HEK293T (cell line): ENCODE measurements around the gene GABARAP.

Experiments used
- CTCF ChIA-PET: fragments of 350-600 bp; formaldehyde crosslinking; extraction: SDS; loops from one replicate; lab custom pipeline; 2021; ENCODE audit warnings: antibody characterized with exemption, inconsistent platforms; lab: Yijun Ruan, JAX
- POLR2A ChIA-PET: fragments of 350-600 bp; formaldehyde crosslinking; extraction: SDS; loops from one replicate; lab custom pipeline; 2020; ENCODE audit warnings: antibody characterized with exemption, inconsistent platforms; lab: Yijun Ruan, JAX
- DNase-seq: peaks from one replicate; pipeline ENCODE4 v3.0.0; 2012; ENCODE audit warnings: mixed read lengths; ENCODE audit errors: extremely low spot score
- ARNT ChIP-seq: fragments of 450-650 bp; IDR thresholded peaks from 2 replicates; pipeline ENCODE4 v1.6.1; 2017; ENCODE audit warnings: mild to moderate bottlenecking
- BHLHE40 ChIP-seq: fragments of 450-650 bp; IDR thresholded peaks from 2 replicates; pipeline ENCODE4 v1.6.1; 2016; ENCODE audit warnings: mild to moderate bottlenecking, moderate library complexity, borderline replicate concordance
- CTBP1 ChIP-seq: fragments of 450-650 bp; IDR thresholded peaks from 2 replicates; pipeline ENCODE4 v1.6.1; 2016; ENCODE audit warnings: borderline replicate concordance
- ELF4 ChIP-seq: fragments of 450-650 bp; IDR thresholded peaks from 2 replicates; pipeline ENCODE4 v1.6.1; 2017; ENCODE audit warnings: antibody characterized with exemption
- FOXA1 ChIP-seq: fragments of 450-650 bp; IDR thresholded peaks from 2 replicates; pipeline ENCODE4 v1.6.1; 2016; ENCODE audit warnings: mild to moderate bottlenecking
- FOXK2 ChIP-seq: fragments of 450-650 bp; IDR thresholded peaks from 2 replicates; pipeline ENCODE4 v1.6.1; 2016; ENCODE audit warnings: mild to moderate bottlenecking
- FOXM1 ChIP-seq: fragments of 450-650 bp; IDR thresholded peaks from 2 replicates; pipeline ENCODE4 v1.6.1; 2017; ENCODE audit warnings: mild to moderate bottlenecking, borderline replicate concordance
- HDGF ChIP-seq: fragments of 450-650 bp; IDR thresholded peaks from 2 replicates; pipeline ENCODE4 v1.6.1; 2017; ENCODE audit warnings: antibody characterized with exemption, borderline replicate concordance
- L3MBTL2 ChIP-seq: fragments of 450-650 bp; conservative IDR thresholded peaks from 2 replicates; pipeline ENCODE4 v1.6.1; 2016; ENCODE audit warnings: mild to moderate bottlenecking
- LEF1 ChIP-seq: fragments of 450-650 bp; IDR thresholded peaks from 2 replicates; pipeline ENCODE4 v1.6.1; 2017; ENCODE audit warnings: mild to moderate bottlenecking, borderline replicate concordance
- NFRKB ChIP-seq: fragments of 450-650 bp; IDR thresholded peaks from 2 replicates; pipeline ENCODE4 v1.6.1; 2016; ENCODE audit warnings: mild to moderate bottlenecking, moderate library complexity
- SP1 ChIP-seq: fragments of 450-650 bp; IDR thresholded peaks from 2 replicates; pipeline ENCODE4 v1.6.1; 2017
- SUZ12 ChIP-seq: fragments of 450-650 bp; IDR thresholded peaks from 2 replicates; pipeline ENCODE4 v1.6.1; 2016; ENCODE audit warnings: mild to moderate bottlenecking
- TARDBP ChIP-seq: fragments of 450-650 bp; IDR thresholded peaks from 2 replicates; pipeline ENCODE4 v1.6.1; 2016
- ZNF384 ChIP-seq: fragments of 450-650 bp; IDR thresholded peaks from 2 replicates; pipeline ENCODE4 v1.6.1; 2016
- TF ChIP-seq, protein P1 (sequence below): fragments of 450-650 bp; IDR thresholded peaks from 2 replicates; pipeline ENCODE4 v1.6.1; 2016

GABARAP gene

GRCh38 chr17:7284911-7285310 lies 42.7 kb upstream of the GABARAP start:
- ChIA-PET POLR2A (interaction anchor here (2.0 kb wide), 1 partner anchor 65 kb away, joined by 5 read pairs; no protein-coding TSS in a partner anchor), CTCF (interaction anchor here (1.3 to 1.7 kb wide), 2 partner anchors 11 kb away, joined by 6 read pairs; no protein-coding TSS in a partner anchor)
- no peak for TF ChIP-seq HDGF
- TF ChIP-seq ELF4: no peak
- no peak for TF ChIP-seq SP1
- TF ChIP-seq FOXM1: no peak
- TF ChIP-seq ARNT: no peak
- no peak for TF ChIP-seq SUZ12
- no peak for TF ChIP-seq CTBP1
- no peak for TF ChIP-seq FOXA1
- TF ChIP-seq TARDBP: no peak
- no peak for TF ChIP-seq L3MBTL2
- no peak for TF ChIP-seq LEF1
- DNase-seq: no peak

GRCh38 chr17:7283471-7284216 lies 41.4 kb upstream of the GABARAP start:
- CTCF ChIA-PET: interaction anchor here (1.3 kb wide), 1 partner anchor 12 kb away, joined by 6 read pairs; no protein-coding TSS in a partner anchor

DNA sequence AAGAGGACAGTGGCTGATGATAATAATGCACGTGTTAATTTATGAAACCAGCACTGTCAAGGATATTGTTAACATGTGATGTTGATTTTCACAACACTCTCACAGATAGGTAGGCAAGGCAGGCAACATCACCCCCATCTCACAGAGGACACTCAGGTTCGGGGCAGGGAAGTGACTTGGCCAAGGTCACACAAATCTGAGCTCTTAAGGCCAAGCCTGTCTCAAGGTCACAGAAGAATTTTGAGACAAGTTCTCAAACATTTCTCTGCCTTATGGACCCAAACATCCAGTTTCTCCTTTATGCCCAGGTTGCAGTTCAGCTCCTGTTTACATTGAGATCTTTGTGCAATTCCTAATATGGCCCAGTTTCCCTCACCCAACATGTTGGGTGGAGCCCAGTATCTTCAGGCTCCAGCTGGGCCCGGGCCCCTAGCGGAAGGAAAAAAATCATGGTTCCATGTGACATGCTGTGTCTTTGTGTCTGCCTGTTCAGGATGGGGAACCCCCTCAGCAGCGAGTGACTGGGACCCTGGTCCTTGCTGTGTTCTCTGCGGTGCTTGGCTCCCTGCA lies 40.6 kb upstream of the GABARAP start:
- ChIA-PET POLR2A (interaction anchor here (0.8 to 1.3 kb wide), 3 partner anchors 14 to 46 kb away, joined by 3 to 5 read pairs (median 3); partner anchors contain the start of gene NEURL4), CTCF (interaction anchor here (0.8 kb wide), 1 partner anchor 14 kb away, joined by 4 read pairs; no protein-coding TSS in a partner anchor)
- DNase-seq: no peak
- TF ChIP-seq SUZ12 (no peak), ELF4 (no peak), L3MBTL2 (no peak), NFRKB (no peak), CTBP1 (no peak), SP1 (no peak), FOXM1 (no peak), ARNT (no peak), FOXK2 (no peak), TARDBP (no peak), BHLHE40 (no peak), FOXA1 (no peak), ZNF384 (no peak), HDGF (no peak), LEF1 (no peak)
- TF ChIP-seq, protein P1, sequence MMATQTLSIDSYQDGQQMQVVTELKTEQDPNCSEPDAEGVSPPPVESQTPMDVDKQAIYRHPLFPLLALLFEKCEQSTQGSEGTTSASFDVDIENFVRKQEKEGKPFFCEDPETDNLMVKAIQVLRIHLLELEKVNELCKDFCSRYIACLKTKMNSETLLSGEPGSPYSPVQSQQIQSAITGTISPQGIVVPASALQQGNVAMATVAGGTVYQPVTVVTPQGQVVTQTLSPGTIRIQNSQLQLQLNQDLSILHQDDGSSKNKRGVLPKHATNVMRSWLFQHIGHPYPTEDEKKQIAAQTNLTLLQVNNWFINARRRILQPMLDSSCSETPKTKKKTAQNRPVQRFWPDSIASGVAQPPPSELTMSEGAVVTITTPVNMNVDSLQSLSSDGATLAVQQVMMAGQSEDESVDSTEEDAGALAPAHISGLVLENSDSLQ: no peak

More at GRCh38 chr17:7283471-7284216, 41.4 kb upstream of the GABARAP start:
- POLR2A ChIA-PET: interaction anchor here (0.8 to 2.0 kb wide), 3 partner anchors 13 to 63 kb away, joined by 3 to 5 read pairs (median 5); partner anchors contain the start of gene NEURL4
- no peak for DNase-seq
- no peak for TF ChIP-seq FOXA1
- no peak for TF ChIP-seq L3MBTL2
- TF ChIP-seq ELF4: no peak
- TF ChIP-seq NFRKB: no peak
- TF ChIP-seq TARDBP: no peak
- TF ChIP-seq ARNT: no peak
- TF ChIP-seq SUZ12: no peak
- TF ChIP-seq LEF1: no peak
- TF ChIP-seq, protein P1: no peak
- no peak for TF ChIP-seq HDGF
- TF ChIP-seq SP1: no peak
- no peak for TF ChIP-seq ZNF384
- no peak for TF ChIP-seq FOXM1
- TF ChIP-seq CTBP1: no peak
- TF ChIP-seq BHLHE40: no peak
- TF ChIP-seq FOXK2: no peak

DNA sequence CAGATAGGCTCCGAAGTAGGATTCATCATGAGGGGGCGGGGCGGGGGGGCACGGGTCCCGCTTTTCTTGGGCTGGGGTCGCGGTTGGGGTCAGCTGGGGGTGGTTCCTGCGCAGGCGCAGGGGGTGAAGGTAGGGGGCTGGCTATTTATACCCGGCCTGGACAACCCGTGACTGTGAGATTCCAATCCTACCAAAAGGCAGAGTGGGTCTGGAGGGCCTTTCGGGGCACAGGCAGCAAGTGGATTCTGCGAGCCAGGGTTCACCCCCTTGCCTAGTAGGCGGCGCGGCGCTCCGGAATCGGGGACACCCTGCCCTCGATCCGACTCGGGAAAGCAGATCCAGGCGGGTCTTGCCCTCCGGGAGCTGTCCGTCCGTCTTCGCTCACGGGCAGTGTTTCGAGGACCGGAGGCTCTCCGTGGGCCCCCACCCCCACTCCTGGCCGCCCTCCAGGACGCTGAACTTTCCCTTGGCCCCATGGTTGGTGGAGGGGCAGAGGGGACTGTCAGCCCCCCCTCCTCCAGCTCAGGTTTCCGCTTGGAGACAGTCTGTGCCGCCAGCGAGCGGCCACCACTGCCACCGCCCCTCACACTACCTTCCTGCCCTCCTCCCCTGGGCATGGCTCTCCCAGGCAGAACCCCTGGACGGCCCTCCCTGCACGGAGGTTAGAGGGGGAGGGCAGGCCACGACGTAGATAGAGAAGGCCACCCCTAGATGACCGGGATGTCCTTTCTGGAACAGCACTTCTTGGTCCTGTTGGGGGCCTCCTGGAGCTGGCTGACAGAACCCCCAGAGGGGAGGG lies 39.9 kb upstream of the GABARAP start:
- DNase-seq: no peak
- no peak for TF ChIP-seq TARDBP
- TF ChIP-seq NFRKB: no peak
- TF ChIP-seq CTBP1: no peak
- no peak for TF ChIP-seq FOXA1
- CTCF ChIA-PET: interaction anchor here (0.8 to 1.7 kb wide), 4 partner anchors 14 to 105 kb away, joined by 4 read pairs; no protein-coding TSS in a partner anchor
- POLR2A ChIA-PET: interaction anchor here (0.5 to 2.2 kb wide), 7 partner anchors 14 to 279 kb away, joined by 3 to 9 read pairs (median 5); partner anchors contain the start of genes ACADVL, DLG4 and NEURL4

GRCh38 chr17:7281074-7281952 lies 39.1 kb upstream of the GABARAP start, which contains the start of gene SLC2A4:
Gene SLC2A4, plus strand, starts transcription at chr17:7281718. Its CDS starts 217 bp downstream, at chr17:7281935.
- TF ChIP-seq HDGF (no peak), SP1 (no peak; the same call in 1 of the 2 replicates), TARDBP (no peak), FOXA1 (no peak), L3MBTL2 (peak; percentile 42; the same call in 1 of the 2 replicates), FOXM1 (no peak; the same call in 1 of the 2 replicates)
- DNase-seq: peak; percentile 99
- ChIA-PET CTCF (interaction anchor here (1.0 to 1.8 kb wide), 6 partner anchors 15 to 279 kb away, joined by 3 to 22 read pairs (median 4); partner anchors contain the start of gene CTDNEP1), POLR2A (interaction anchor here (0.5 to 2.4 kb wide), 9 partner anchors 15 to 279 kb away, joined by 3 to 9 read pairs (median 4); partner anchors contain the start of genes ACADVL, DLG4, GABARAP and NEURL4)
